OCI-LY1 (cell line): ENCODE data around the gene HPCAL4.

Experiments
- H2AFZ ChIP-seq: fragments of 200-600 bp; sonication (generic), shearing (Covaris generic); 2 replicates; pipeline ENCODE4 v1.6.0; 2014; ENCODE audit warnings: antibody characterized with exemption, mild to moderate bottlenecking, low read length
- H3F3A ChIP-seq: fragments of 200-600 bp; sonication (generic), shearing (Covaris generic); 2 replicates; pipeline ENCODE4 v1.6.0; 2014; ENCODE audit warnings: mild to moderate bottlenecking, antibody characterized with exemption, low read length, moderate library complexity; ENCODE audit not compliant: insufficient read depth
- H3K27ac ChIP-seq: fragments of 200-600 bp; sonication (generic); 2 replicates; pipeline ENCODE4 v1.5.1; 2014; ENCODE audit warnings: low read length, mixed run types, mild to moderate bottlenecking, low read depth; ENCODE audit not compliant: poor library complexity, severe bottlenecking
- H3K27me3 ChIP-seq: fragments of 200-600 bp; sonication (generic); 2 replicates; pipeline ENCODE4 v1.6.0; 2014; ENCODE audit warnings: antibody characterized with exemption, mild to moderate bottlenecking, low read length, moderate library complexity; ENCODE audit not compliant: insufficient read depth
- H3K36me3 ChIP-seq: fragments of 200-600 bp; sonication (generic); 2 replicates; pipeline ENCODE4 v1.6.1; 2014; ENCODE audit warnings: mild to moderate bottlenecking, antibody characterized with exemption, low read length, moderate library complexity, mixed read lengths; ENCODE audit not compliant: insufficient read depth
- H3K4me1 ChIP-seq: fragments of 200-600 bp; sonication (generic); 2 replicates; pipeline ENCODE4 v1.5.1; 2014; ENCODE audit warnings: mild to moderate bottlenecking, low read length, moderate library complexity; ENCODE audit not compliant: insufficient read depth, severe bottlenecking
- H3K4me2 ChIP-seq: fragments of 200-600 bp; sonication (generic), shearing (Covaris generic); 2 replicates; pipeline ENCODE4 v1.6.1; 2014; ENCODE audit warnings: low read length
- H3K4me3 ChIP-seq: fragments of 200-600 bp; sonication (generic); 2 replicates; pipeline ENCODE4 v1.5.1; 2014; ENCODE audit warnings: low read length, low read depth, mild to moderate bottlenecking, mixed read lengths; ENCODE audit not compliant: poor library complexity, severe bottlenecking
- H3K79me2 ChIP-seq: fragments of 200-600 bp; shearing (Covaris generic); 2 replicates; pipeline ENCODE4 v1.6.1; 2016; ENCODE audit warnings: mixed run types, low read length, mixed read lengths; ENCODE audit not compliant: insufficient read depth
- H3K9ac ChIP-seq: fragments of 200-600 bp; sonication (generic), shearing (Covaris generic); 2 replicates; pipeline ENCODE4 v1.6.1; 2014; ENCODE audit warnings: mild to moderate bottlenecking, low read length, mixed read lengths
- H3K9me2 ChIP-seq: fragments of 200-600 bp; sonication (generic), shearing (Covaris generic); 2 replicates; pipeline ENCODE4 v1.6.1; 2014; ENCODE audit warnings: low read depth, mild to moderate bottlenecking, low read length, mixed read lengths
- H3K9me3 ChIP-seq: fragments of 200-600 bp; shearing (Covaris generic); 2 replicates; pipeline ENCODE4 v1.6.1; 2014; ENCODE audit warnings: low read length, mixed read lengths
- H4K20me1 ChIP-seq: fragments of 200-600 bp; sonication (generic), shearing (Covaris generic); 2 replicates; pipeline ENCODE4 v1.6.0; 2016; ENCODE audit warnings: mild to moderate bottlenecking, low read length; ENCODE audit not compliant: insufficient read depth
- EZH2 ChIP-seq: fragments of 200-600 bp; sonication (generic), shearing (Covaris generic); IDR thresholded peaks from 2 replicates; pipeline ENCODE4 v1.8.0; 2017; ENCODE audit warnings: borderline replicate concordance, mixed run types, mild to moderate bottlenecking, antibody characterized with exemption, low read length, moderate library complexity, mixed read lengths
- TF ChIP-seq, protein P1 (sequence below): fragments of 200-600 bp; sonication (generic), shearing (Covaris generic); IDR thresholded peaks from 2 replicates; pipeline ENCODE4 v1.5.1; 2017; ENCODE audit warnings: mild to moderate bottlenecking, antibody characterized with exemption, low read length, moderate library complexity, mixed read lengths

The HPCAL4 gene

DNA sequence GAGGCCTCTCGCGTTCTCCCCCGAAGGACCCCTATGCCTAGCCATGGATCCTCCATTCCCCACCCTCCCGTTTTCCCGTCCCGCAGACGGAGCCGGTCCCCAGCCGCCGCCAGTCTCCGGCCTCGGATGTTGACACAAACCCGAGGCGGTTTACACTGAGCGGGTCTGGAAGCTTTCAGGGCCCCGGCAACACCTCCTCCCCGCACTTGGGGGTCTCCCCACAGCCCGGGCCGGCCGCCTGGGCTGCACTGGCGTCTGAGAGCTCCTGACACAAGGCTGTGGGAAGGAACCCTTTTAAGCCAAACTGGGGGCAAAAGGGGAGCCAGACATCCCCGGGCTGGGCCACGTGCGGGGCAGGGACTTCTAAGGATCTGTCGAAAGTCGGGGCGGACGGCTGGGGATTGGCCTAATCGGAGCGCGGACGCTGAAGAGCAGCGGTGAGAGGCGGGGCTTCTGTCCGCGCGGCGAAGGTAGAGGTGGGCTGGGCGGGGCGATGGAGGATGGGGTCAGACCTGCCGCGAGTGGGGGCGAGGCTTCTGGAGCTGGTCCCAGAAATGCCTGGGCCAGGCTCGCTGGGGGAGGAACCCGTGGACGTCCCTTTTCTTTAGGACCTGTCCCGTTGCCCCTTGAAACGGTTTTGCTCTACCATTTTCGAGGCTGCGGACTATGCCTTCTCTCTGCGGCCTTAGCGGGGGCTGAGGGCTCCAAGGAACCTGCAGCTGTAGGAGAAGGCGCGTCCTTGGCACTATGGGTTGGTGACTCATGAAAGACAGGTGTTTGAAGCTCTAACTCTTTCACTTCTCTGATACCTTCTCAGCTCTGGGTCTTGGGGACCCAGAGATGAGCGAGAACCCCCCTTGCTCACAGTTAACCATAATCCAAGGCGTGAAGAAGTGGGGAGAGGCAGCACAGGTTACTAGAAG, 1.2 kb upstream of the HPCAL4 start:
- H3K4me2 ChIP-seq = no peak overlapping the region
- H3K9me3 ChIP-seq = no peaks in the 10 kb centered on the region
- TF ChIP-seq, protein P1, sequence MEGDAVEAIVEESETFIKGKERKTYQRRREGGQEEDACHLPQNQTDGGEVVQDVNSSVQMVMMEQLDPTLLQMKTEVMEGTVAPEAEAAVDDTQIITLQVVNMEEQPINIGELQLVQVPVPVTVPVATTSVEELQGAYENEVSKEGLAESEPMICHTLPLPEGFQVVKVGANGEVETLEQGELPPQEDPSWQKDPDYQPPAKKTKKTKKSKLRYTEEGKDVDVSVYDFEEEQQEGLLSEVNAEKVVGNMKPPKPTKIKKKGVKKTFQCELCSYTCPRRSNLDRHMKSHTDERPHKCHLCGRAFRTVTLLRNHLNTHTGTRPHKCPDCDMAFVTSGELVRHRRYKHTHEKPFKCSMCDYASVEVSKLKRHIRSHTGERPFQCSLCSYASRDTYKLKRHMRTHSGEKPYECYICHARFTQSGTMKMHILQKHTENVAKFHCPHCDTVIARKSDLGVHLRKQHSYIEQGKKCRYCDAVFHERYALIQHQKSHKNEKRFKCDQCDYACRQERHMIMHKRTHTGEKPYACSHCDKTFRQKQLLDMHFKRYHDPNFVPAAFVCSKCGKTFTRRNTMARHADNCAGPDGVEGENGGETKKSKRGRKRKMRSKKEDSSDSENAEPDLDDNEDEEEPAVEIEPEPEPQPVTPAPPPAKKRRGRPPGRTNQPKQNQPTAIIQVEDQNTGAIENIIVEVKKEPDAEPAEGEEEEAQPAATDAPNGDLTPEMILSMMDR = no peak
- no peak for TF ChIP-seq EZH2
- H3K36me3 ChIP-seq = no peaks in the 10 kb centered on the region
- no peak overlapping the region for H3K9ac ChIP-seq
- H3K4me3 ChIP-seq = no peak overlapping the region
- no peaks in the 10 kb centered on the region for H3K79me2 ChIP-seq
- no peaks in the 10 kb centered on the region for H3K9me2 ChIP-seq
- H3K27ac ChIP-seq = no peak overlapping the region
- H3F3A ChIP-seq = no peaks in the 10 kb centered on the region
- no peaks in the 10 kb centered on the region for H3K27me3 ChIP-seq
- H2AFZ ChIP-seq = no peak overlapping the region
- H3K4me1 ChIP-seq = peaks cover 5% of the 10 kb centered on the region
- no peaks in the 10 kb centered on the region for H4K20me1 ChIP-seq

DNA sequence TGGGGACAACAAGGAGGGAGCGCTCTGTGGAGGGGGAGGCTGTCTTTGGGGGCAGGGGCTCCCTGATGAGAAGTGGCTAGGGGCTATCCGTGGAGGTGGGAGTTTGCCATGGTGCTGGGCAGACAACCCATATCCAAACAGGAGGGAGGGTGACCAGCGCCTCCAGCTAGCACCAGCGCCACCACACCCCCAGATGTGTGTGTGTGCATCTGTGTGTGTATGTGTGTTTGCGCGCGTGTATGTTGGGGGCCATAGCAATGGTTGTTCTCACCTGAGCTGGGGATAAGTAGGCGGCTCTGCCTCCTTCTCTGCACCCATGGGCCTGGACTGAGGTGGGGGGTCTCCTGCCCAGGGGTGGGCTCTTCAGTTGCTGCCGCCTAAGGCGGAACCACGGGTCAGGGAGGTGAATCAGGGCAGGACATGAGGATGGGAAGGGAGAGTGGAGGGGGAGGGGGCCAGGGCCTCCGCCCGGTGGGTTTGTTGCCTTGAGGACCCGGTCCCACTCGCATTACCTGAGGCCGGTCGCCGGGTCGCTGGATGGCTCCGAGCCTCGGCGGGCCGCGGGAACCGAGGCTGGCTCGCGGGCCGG, 345 bp downstream of the HPCAL4 start:
- Histone ChIP-seq H3K9ac (no peak overlapping the region), H3K27me3 (no peaks in the 10 kb centered on the region), H3K79me2 (no peaks in the 10 kb centered on the region), H3K4me2 (peak overlapping the region; percentile 69), H3F3A (no peaks in the 10 kb centered on the region), H3K9me2 (no peaks in the 10 kb centered on the region), H2AFZ (no peak overlapping the region), H3K4me3 (peak overlapping the region; percentile 53), H3K36me3 (no peaks in the 10 kb centered on the region), H3K27ac (no peak overlapping the region), H4K20me1 (no peaks in the 10 kb centered on the region), H3K4me1 (peaks cover 5% of the 10 kb centered on the region), H3K9me3 (no peaks in the 10 kb centered on the region)
- TF ChIP-seq EZH2 = no peak
- TF ChIP-seq, protein P1 = no peak

DNA sequence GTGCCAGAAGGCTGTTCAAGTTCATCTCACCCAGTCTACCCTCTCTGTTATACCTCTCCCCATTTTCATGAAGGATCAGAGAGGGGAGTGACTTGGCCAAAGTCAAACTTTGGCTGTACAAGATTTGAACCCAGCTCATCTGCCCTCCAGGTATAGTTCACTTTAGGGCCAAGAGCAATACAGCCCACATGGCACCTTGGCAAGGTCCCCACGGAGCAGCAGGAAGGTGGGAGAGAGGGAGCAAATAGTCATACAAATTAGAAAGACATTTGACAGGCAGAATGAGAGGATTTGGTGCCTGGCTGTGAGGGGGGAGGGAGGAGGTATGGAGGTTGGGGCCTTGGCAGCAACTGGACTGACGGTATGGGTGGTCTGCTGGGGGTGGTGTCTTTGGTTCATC, 1.0 kb downstream of the HPCAL4 start:
- H3K27ac ChIP-seq = no peak overlapping the region
- H3K9ac ChIP-seq = no peak overlapping the region
- no peak overlapping the region for H3K4me3 ChIP-seq
- H2AFZ ChIP-seq = no peak overlapping the region
- TF ChIP-seq EZH2 = no peak
- TF ChIP-seq, protein P1 = no peak
- peaks cover 5% of the 10 kb centered on the region for H3K4me1 ChIP-seq
- no peaks in the 10 kb centered on the region for H3K27me3 ChIP-seq
- no peaks in the 10 kb centered on the region for H3K9me3 ChIP-seq
- H4K20me1 ChIP-seq = no peaks in the 10 kb centered on the region
- no peaks in the 10 kb centered on the region for H3K36me3 ChIP-seq
- H3K9me2 ChIP-seq = no peaks in the 10 kb centered on the region
- H3F3A ChIP-seq = no peaks in the 10 kb centered on the region
- no peak overlapping the region for H3K4me2 ChIP-seq
- H3K79me2 ChIP-seq = no peaks in the 10 kb centered on the region
